Measurements from ENCODE around the gene PPP1R14C. TPM values are rescaled to one million over a fixed set of nuclear protein-coding genes. Genes with fewer than 3 reads are reported as not detected.

Gene PPP1R14C
- polyA plus RNA-seq, 1 donor (not counting 4 experiments of a cell fraction or from before 2014, with no cell fraction given), result 50.6 TPM

- no peaks in the 10 kb centered on the region for H3K36me3 ChIP-seq (ENCODE audit: control insufficient read depth in 2 of 2, extremely low read depth in 1 of 2, insufficient read depth in 2 of 2, low read length in 2 of 2)
- no peak overlapping the region for H2AFZ ChIP-seq (ENCODE audit: control insufficient read depth, low read length)
- TF ChIP-seq EZH2 (IDR thresholded peaks at IDR 0.05; ENCODE audit: low read length), result no peak
- TF ChIP-seq CTCF (optimal IDR thresholded peaks at IDR 0.05 in 1 of 3, IDR thresholded peaks at IDR 0.05 in 1 of 3, conservative IDR thresholded peaks at IDR 0.05 in 1 of 3; ENCODE audit: extremely low read depth in 1 of 3, insufficient read depth in 2 of 3, low read length in 3 of 3), result no peak
- FAIRE-seq (no peak), DNase-seq (ENCODE audit: low read depth, low spot score) (no peak)
- H4K20me1 ChIP-seq (ENCODE audit: control insufficient read depth, extremely low read depth, insufficient read depth, low read length), result no peaks in the 10 kb centered on the region
- no peak overlapping the region for H3K9ac ChIP-seq (ENCODE audit: control insufficient read depth, extremely low read depth, insufficient read depth, low read length)
- no peaks in the 10 kb centered on the region for H3K9me3 ChIP-seq (ENCODE audit: control insufficient read depth, low read depth, low read length)
- H3K4me2 ChIP-seq (ENCODE audit: control insufficient read depth, extremely low read depth, insufficient read depth, low read depth, low read length), result no peak overlapping the region
- no peaks in the 10 kb centered on the region for H3K79me2 ChIP-seq (ENCODE audit: control insufficient read depth, insufficient read depth, low read length)
- no peaks in the 10 kb centered on the region for H3K27me3 ChIP-seq (ENCODE audit: control insufficient read depth, extremely low read depth, insufficient read depth, low read length)
- no peak overlapping the region for H3K27ac ChIP-seq (ENCODE audit: control insufficient read depth, insufficient read depth, low read length)
- H3K4me3 ChIP-seq (ENCODE audit: control insufficient read depth in 2 of 3, extremely low read depth in 1 of 3, insufficient read depth in 2 of 3, low read depth in 1 of 3, low read length in 3 of 3), result no peak overlapping the region
- H3K4me1 ChIP-seq (ENCODE audit: control insufficient read depth, extremely low read depth, insufficient read depth, low read length), result peaks cover 17% of the 10 kb centered on the region
- H3K9me1 ChIP-seq (ENCODE audit: control insufficient read depth, extremely low read depth, insufficient read depth, low read length), result no peaks in the 10 kb centered on the region
- dilution Hi-C loops (cut with MboI; ENCODE audit: extremely low pct_ligation_motif_present, low sequenced_read_pairs), result no loop called here
These were observed 144.1 kb downstream of the PPP1R14C start for GRCh38 chr6:150286912-150287311.

- no peaks in the 10 kb centered on the region for H3K36me3 ChIP-seq (ENCODE audit: control insufficient read depth in 2 of 2, extremely low read depth in 1 of 2, insufficient read depth in 2 of 2, low read length in 2 of 2)
- no peak for TF ChIP-seq CTCF (optimal IDR thresholded peaks at IDR 0.05 in 1 of 3, IDR thresholded peaks at IDR 0.05 in 1 of 3, conservative IDR thresholded peaks at IDR 0.05 in 1 of 3; ENCODE audit: extremely low read depth in 1 of 3, insufficient read depth in 2 of 3, low read length in 3 of 3)
- no peak for TF ChIP-seq EZH2 (IDR thresholded peaks at IDR 0.05; ENCODE audit: low read length)
- H3K4me1 ChIP-seq (ENCODE audit: control insufficient read depth, extremely low read depth, insufficient read depth, low read length), result peaks cover 29% of the 10 kb centered on the region
- no peak overlapping the region for H3K9ac ChIP-seq (ENCODE audit: control insufficient read depth, extremely low read depth, insufficient read depth, low read length)
- no peaks in the 10 kb centered on the region for H3K79me2 ChIP-seq (ENCODE audit: control insufficient read depth, insufficient read depth, low read length)
- no peaks in the 10 kb centered on the region for H3K27me3 ChIP-seq (ENCODE audit: control insufficient read depth, extremely low read depth, insufficient read depth, low read length)
- no peak for FAIRE-seq
- no peaks in the 10 kb centered on the region for H3K9me1 ChIP-seq (ENCODE audit: control insufficient read depth, extremely low read depth, insufficient read depth, low read length)
- no peak overlapping the region for H3K27ac ChIP-seq (ENCODE audit: control insufficient read depth, insufficient read depth, low read length)
- no peak for DNase-seq (ENCODE audit: low read depth, low spot score)
- no peak overlapping the region for H3K4me3 ChIP-seq (ENCODE audit: control insufficient read depth in 2 of 3, extremely low read depth in 1 of 3, insufficient read depth in 2 of 3, low read depth in 1 of 3, low read length in 3 of 3)
- dilution Hi-C loops (cut with MboI; ENCODE audit: extremely low pct_ligation_motif_present, low sequenced_read_pairs), result no loop called here
- no peaks in the 10 kb centered on the region for H3K9me3 ChIP-seq (ENCODE audit: control insufficient read depth, low read depth, low read length)
- no peaks in the 10 kb centered on the region for H4K20me1 ChIP-seq (ENCODE audit: control insufficient read depth, extremely low read depth, insufficient read depth, low read length)
- H2AFZ ChIP-seq (ENCODE audit: control insufficient read depth, low read length), result no peak overlapping the region
- H3K4me2 ChIP-seq (ENCODE audit: control insufficient read depth, extremely low read depth, insufficient read depth, low read depth, low read length), result no peak overlapping the region
These were observed 145.6 kb downstream of the PPP1R14C start for GRCh38 chr6:150288456-150288855.

Measured in keratinocyte (primary cell).